GM12892 (cell line): ENCODE results near the gene PTPN1.
"Not testable (repeated sequence)": the region's sequence is repeated elsewhere in the genome, so short reads cannot be mapped to it uniquely, and the experiment has no call there.

Experiments
- DNase-seq: peaks from one replicate; pipeline ENCODE4 v3.0.0; 2011; ENCODE audit not compliant: insufficient read length
- FAIRE-seq: peaks from 2 replicates; lab custom pipeline; 2011; peaks lifted over from hg19 to GRCh38; lab: Jason Lieb, UNC
- POLR2A ChIP-seq: IDR thresholded peaks from 2 replicates; pipeline ENCODE4 v1.6.1; 2011; ENCODE audit warnings: low read depth, low read length, control low read depth
- POLR2AphosphoS5 ChIP-seq: IDR thresholded peaks from 2 replicates; pipeline ENCODE4 v1.6.1; 2011; ENCODE audit warnings: low read depth, low read length, control low read depth
- TAF1 ChIP-seq: IDR thresholded peaks from 2 replicates; pipeline ENCODE4 v1.6.1; 2011; ENCODE audit warnings: low read depth, mild to moderate bottlenecking, control low read depth, low read length, borderline replicate concordance

Gene PTPN1

DNA sequence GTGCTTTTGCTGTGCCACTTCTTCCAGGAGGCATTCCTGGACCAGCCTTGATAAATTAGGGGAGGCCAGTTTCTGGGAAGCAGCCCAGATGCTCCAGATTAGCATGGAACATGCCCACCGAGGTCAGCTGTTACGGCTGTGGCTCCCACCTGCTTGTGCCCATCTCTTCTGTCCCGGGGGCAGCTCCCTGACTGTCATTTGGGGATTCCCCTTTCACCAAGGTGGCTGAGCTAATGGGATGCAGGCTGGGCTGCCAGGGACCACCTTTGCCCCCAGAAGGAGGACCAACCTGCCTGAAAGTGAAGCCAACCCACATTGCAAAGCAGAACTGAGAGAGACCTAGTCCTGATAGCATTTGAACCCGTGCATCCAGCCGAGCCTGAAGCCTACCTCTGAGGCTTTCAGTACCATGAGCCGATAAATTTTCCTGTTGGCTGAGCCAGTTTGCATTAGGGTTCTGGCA lies 85.3 kb downstream of the PTPN1 start:
- FAIRE-seq (no peak), DNase-seq (no peak)
- TF ChIP-seq POLR2AphosphoS5, result no peak; the same call in 1 of the 2 replicates
- peak; percentile 3; the same call in 1 of the 2 replicates for TF ChIP-seq POLR2A

DNA sequence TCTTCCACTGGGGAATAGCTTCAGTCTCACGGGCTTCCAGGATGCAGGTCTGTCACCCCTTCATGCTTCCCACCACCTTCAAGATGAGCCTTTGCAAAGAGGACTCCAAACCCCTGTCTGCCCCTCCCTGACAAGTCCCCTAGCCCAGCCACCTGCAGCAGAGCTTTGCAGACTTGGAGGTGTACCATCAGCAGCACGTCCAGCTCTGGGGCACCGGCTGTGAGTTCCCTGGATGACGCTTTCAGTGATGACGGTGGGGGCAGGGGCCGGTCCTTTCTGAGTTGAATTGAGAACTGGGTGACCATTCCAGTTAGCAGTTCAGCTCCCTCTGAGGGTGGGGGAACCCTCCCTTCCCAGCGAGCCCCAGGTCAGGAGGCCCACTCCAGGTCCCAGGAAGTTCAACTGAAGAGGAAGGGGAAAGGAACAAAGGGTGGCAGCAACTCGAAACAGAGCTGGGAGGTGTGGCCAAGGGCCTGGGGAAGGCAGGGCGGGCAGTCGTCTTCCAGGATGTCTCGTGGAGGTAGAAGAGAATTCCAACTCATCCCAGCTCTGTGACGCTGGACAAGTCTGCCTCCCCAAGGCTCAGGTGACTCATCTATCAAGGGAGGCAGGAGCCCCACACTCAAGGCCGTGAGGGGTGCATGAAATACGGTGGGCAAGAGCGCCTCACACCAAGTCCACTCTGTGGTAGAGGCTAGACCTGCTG lies 86.0 kb downstream of the PTPN1 start:
- DNase-seq (no peak), FAIRE-seq (no peak)
- TF ChIP-seq TAF1 (no peak), POLR2AphosphoS5 (no peak), POLR2A (no peak)

- FAIRE-seq (no peak), DNase-seq (no peak)
- no peak for TF ChIP-seq TAF1
- TF ChIP-seq POLR2AphosphoS5, result no peak
- no peak for TF ChIP-seq POLR2A
These were observed 86.5 kb downstream of the PTPN1 start for GRCh38 chr20:50596694-50597021.

DNA sequence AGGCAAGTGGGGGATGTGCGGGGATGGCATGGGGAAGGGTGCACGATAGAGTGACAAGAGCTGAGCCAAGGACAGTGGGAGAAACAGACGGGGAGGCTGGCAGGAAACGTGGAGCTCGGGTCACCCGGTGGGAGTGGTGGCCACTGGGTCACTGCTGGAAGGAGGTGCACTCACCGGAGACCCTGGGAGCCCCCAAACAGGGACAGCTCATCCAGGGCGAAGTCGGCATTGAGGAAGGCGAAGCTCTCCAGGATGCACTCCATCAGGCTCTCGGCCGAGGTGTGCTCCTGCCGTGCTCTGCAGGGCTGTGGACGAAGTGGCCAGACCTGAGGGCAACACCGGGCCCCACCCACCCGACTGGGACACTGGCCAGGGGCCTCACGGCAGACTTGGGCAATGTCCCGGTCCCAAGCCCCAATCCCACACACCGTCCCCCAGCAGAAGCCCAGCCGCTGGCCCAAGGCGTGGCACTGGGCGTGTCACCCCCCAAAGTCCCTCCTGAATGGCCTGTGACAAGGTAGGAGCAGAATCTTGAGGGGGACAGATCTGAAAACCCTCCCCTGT lies 87.3 kb downstream of the PTPN1 start:
- DNase-seq (no peak), FAIRE-seq (no peak)
- no peak for TF ChIP-seq POLR2A
- no peak for TF ChIP-seq TAF1
- TF ChIP-seq POLR2AphosphoS5, result no peak

- TF ChIP-seq TAF1 (no peak), POLR2A (no peak), POLR2AphosphoS5 (no peak)
- FAIRE-seq (no peak), DNase-seq (no peak)
These were observed 87.9 kb downstream of the PTPN1 start for GRCh38 chr20:50598074-50598473.

DNA sequence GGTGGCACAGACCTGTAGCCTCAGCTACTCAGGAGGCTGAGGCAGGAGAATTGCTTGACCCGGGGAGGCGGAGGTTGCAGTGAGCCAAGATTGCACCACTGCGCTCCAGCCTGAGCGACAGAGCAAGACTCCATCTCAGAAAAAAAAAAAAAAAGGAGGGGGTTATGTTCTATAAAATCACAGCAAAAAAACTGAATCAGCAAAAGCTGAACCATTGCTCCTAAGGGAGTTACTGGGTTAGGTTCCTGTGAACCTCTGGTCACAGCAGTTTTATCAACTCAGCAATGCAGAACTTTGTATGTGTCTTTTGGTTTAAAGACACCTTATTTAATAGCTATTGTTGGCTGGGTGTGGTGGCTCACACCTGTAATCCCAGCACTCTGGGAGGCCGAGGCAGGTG lies 88.6 kb downstream of the PTPN1 start:
- not testable (repeated sequence) for DNase-seq, FAIRE-seq

DNA sequence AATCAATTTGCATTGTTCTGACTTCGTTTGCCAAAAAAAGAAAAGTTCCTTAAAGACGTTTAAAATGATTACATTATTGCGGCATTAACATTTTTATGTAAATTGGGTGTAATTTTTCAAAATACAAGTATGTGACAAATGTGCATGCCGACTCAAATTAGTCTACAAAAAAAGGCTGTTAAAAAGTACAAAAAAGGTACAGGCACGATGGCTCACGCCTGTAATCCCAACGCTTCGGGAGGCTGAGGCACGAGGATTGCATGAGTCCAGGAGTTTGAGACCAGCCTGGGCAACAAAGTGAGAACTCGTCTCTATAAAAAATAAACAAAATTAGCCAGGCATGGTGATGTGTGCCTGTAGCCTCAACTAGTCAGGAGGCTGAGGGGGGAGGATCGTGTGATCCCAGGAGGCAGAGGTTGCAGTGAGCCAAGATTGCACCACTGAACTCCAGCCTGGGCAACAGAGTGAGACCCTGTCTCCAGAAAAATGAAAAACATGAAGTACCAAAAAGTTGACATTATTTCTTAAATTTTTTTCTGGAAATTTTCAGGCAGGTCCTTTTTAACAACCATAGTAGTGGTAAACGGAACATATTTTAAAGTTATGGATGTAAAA lies 90.2 kb downstream of the PTPN1 start:
- no peak for FAIRE-seq
- no peak for DNase-seq
- TF ChIP-seq POLR2AphosphoS5, result no peak
- no peak for TF ChIP-seq POLR2A
- TF ChIP-seq TAF1, result no peak

DNA sequence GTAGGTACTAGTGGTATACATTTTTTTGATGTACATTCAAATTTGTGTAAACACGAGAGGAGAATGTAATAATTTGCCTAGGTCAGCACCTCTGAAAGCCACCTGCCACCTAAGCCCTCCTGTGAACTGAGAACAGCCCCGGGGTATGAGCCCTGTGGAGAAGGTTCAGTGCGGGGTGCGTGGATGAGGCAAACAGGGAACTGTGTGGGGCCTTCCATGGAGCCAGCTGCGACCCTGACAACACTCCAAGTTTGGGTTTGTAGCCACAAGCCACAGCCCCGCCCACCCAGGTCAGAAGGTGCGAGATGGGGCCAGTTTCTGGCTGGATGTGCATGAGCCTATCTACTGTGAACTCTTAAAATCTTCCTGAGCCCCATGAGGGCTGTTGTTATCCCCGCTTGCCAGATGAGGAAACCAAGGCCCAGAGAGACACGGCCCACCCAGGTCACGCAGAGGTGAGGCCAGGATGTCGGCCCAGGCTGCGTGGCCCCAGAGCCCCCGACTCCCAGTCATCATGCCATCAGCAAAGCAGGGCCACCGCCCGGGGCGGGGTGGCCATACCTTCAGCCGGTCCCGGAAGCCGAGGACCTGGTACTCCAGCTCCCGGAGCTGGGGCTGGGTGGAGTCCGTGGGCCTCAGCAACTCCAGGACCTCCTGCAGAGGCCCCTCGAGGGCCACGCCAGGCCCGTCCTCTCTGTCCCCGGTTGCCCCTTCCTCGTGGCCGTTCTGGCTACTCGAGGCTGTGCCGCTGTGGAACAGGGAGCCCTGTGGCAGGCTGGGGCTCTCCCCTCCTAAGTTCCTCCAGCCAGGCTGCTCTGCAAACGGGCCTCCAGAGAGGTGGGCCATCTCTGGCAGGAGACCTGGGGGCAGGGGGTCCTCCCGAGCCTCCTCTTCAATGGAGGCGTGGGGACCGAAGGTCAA lies 91.6 kb downstream of the PTPN1 start:
- no peak for DNase-seq
- TF ChIP-seq TAF1 (no peak), POLR2AphosphoS5 (no peak), POLR2A (no peak)
- no peak for FAIRE-seq

DNA sequence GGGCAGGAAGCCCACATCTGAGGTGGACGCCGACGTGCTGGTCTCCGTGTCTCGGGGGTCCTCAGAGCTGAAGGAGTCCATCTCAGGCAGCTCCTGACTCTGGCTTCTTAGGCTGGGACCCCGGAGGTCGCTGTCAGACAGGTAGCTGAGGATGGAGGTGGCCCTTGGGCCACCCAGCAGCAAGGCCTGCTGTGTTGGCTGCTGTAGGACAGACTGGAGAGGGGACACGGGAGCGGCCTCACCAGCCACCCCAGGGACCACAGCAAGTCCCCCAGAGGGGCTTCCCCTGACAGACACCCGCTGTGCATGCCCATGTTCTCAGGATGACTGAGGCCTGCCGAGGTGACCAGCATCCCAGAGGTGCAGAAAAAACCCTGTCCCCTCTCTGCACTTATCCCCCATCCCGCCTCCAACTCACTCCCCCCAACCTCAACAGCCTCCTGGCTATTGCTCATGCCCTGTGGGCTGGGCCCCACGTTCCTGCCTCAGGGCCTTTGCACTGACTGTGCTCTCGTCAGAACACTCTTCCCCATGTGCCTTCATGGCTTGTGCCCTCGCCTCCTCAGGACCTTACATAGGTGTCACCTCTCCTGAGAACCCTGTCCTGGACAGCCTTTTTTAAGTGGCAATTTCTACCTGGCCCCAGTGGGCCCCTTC lies 92.4 kb downstream of the PTPN1 start:
- FAIRE-seq, result no peak
- DNase-seq, result no peak
- no peak for TF ChIP-seq TAF1
- no peak for TF ChIP-seq POLR2AphosphoS5
- TF ChIP-seq POLR2A, result no peak

DNA sequence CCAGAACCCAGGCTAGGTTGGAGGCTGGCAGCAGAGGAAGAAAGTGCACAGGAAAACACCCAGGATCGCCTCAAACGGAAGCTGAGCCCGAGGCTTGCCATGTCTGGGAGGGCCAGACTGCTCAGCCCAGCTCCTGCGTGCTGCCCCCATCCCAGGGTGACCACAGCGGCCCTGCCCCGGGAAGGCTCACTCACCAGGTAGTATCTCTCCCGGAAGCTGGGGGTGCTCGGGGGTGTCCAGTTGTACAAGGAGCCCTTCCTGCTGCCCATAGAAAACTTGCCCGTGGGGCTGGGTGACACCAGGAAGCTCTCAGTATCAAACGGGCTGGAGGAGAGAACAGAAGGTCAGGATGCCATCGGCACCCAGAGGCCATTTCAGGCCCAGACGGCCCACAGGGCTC lies 94.3 kb downstream of the PTPN1 start:
- FAIRE-seq, result no peak
- no peak for DNase-seq
- TF ChIP-seq POLR2A (no peak), TAF1 (no peak), POLR2AphosphoS5 (no peak)

GRCh38 chr20:50605136-50605535 lies 95.0 kb downstream of the PTPN1 start:
- DNase-seq, result no peak
- TF ChIP-seq POLR2A (no peak), TAF1 (no peak), POLR2AphosphoS5 (no peak)
- FAIRE-seq, result no peak
